Testis (tissue), 2 donors: Measurements from ENCODE around the gene PPCS.

Experiments
- POLR2A ChIP-seq: fragments of 450-650 bp; IDR thresholded peaks from one replicate; pipeline ENCODE4 v1.6.1; 2017; ENCODE audit warnings: antibody characterized with exemption, mild to moderate bottlenecking, moderate library complexity
- TF ChIP-seq, protein P1 (sequence below), 3 experiments: fragments of 450-650 bp in 2 of 3; fragments of 200-600 bp in 1 of 3; sonication (generic) in 1 of 3; IDR thresholded peaks; one replicate each; pipeline ENCODE4 v1.5.1; 2016 to 2019; ENCODE audit warnings: antibody characterized with exemption in 3 of 3, mild to moderate bottlenecking in 2 of 3, moderate library complexity in 1 of 3

DNA sequence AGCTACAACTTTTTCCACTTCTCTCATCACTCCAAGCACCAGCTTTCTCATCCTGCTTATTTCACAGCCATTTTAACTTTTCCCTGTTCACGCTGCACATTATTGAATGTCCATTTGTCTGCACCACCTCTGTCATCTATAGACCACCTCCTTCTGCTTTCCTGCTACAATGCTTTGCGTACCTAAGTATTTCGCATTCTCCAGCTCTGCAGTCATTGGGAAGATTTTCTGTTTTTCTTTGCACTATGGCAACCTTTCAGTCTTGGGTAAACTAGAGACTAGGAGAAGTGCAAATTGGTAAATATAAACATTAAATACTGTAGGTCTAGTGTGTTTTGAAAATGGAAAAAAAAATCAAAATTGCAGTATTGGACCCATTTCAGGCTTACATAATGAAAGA, 7.6 kb downstream of the PPCS start:
- TF ChIP-seq POLR2A, result no peak
- TF ChIP-seq, protein P1, sequence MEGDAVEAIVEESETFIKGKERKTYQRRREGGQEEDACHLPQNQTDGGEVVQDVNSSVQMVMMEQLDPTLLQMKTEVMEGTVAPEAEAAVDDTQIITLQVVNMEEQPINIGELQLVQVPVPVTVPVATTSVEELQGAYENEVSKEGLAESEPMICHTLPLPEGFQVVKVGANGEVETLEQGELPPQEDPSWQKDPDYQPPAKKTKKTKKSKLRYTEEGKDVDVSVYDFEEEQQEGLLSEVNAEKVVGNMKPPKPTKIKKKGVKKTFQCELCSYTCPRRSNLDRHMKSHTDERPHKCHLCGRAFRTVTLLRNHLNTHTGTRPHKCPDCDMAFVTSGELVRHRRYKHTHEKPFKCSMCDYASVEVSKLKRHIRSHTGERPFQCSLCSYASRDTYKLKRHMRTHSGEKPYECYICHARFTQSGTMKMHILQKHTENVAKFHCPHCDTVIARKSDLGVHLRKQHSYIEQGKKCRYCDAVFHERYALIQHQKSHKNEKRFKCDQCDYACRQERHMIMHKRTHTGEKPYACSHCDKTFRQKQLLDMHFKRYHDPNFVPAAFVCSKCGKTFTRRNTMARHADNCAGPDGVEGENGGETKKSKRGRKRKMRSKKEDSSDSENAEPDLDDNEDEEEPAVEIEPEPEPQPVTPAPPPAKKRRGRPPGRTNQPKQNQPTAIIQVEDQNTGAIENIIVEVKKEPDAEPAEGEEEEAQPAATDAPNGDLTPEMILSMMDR (IDR thresholded peaks at IDR 0.05), result no peak
